ENCODE data around the gene SHROOM2. TPM values are rescaled to one million over a fixed set of nuclear protein-coding genes. Genes with fewer than 3 reads are reported as not detected.

The SHROOM2 gene
- total RNA-seq, 1 experiment from 2014 or later = 13.9 TPM

DNA sequence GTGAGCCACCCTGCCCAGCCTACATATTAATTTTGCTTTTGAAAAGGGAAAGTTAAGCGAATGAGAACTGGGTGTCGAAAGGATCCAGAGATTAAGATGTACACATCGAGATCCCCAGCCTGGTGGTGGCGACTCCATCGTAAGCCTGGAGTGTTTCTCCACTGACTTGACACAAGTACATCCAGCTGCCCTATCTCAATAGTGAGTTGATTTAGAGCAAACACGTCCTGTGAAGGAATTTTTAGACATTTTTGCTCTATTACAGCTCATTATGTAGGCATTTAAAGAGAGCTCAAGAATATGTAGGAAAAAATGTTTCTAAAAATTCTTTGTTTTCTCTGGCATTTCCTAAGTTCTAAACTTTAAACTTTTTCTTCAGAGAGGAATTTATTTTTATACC lies 169.3 kb downstream of the SHROOM2 start:
- H3K4me3 Mint-ChIP-seq = no peak overlapping the region
- no peak overlapping the region for H3T11ph ChIP-seq (ENCODE audit: low read length)
- no peak overlapping the region for H3K56ac ChIP-seq (ENCODE audit: insufficient read length, low read depth, low read length)
- no peak overlapping the region for H2BK20ac ChIP-seq (ENCODE audit: low read depth, low read length, poor library complexity, severe bottlenecking)
- H2BK12ac ChIP-seq (ENCODE audit: insufficient read length, low read depth, low read length) = no peak overlapping the region
- no peak overlapping the region for H3K4ac ChIP-seq (ENCODE audit: low read depth, low read length)
- H3K27ac ChIP-seq (ENCODE audit: insufficient read length, low read depth, low read length) = no peak overlapping the region
- no peak overlapping the region for H2BK5ac ChIP-seq (ENCODE audit: insufficient read length, low read length)
- no peaks in the 10 kb centered on the region for H3K79me1 ChIP-seq (ENCODE audit: insufficient read depth, low read depth, low read length, poor library complexity, severe bottlenecking)
- no peak overlapping the region for H2AK5ac ChIP-seq (ENCODE audit: insufficient read length, low read length)
- no peaks in the 10 kb centered on the region for H4K20me1 ChIP-seq (ENCODE audit: control insufficient read depth, insufficient read depth, insufficient read length)
- no peaks in the 10 kb centered on the region for H3K27me3 Mint-ChIP-seq (ENCODE audit: low read depth)
- no peaks in the 10 kb centered on the region for H3K4me1 Mint-ChIP-seq
- TF ChIP-seq, protein P1, sequence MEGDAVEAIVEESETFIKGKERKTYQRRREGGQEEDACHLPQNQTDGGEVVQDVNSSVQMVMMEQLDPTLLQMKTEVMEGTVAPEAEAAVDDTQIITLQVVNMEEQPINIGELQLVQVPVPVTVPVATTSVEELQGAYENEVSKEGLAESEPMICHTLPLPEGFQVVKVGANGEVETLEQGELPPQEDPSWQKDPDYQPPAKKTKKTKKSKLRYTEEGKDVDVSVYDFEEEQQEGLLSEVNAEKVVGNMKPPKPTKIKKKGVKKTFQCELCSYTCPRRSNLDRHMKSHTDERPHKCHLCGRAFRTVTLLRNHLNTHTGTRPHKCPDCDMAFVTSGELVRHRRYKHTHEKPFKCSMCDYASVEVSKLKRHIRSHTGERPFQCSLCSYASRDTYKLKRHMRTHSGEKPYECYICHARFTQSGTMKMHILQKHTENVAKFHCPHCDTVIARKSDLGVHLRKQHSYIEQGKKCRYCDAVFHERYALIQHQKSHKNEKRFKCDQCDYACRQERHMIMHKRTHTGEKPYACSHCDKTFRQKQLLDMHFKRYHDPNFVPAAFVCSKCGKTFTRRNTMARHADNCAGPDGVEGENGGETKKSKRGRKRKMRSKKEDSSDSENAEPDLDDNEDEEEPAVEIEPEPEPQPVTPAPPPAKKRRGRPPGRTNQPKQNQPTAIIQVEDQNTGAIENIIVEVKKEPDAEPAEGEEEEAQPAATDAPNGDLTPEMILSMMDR (conservative IDR thresholded peaks at IDR 0.05) = no peak
- no peak overlapping the region for H4K5ac ChIP-seq (ENCODE audit: insufficient read length, low read depth, low read length)
- no peak overlapping the region for H3K4me2 ChIP-seq (ENCODE audit: insufficient read depth, insufficient read length, low read length)
- no peak overlapping the region for H3K23ac ChIP-seq (ENCODE audit: insufficient read length, low read depth, low read length)
- peaks cover 8% of the 10 kb centered on the region for H3K9me3 ChIP-seq (ENCODE audit: control insufficient read depth, low read depth, low read length)
- H3K23me2 ChIP-seq (ENCODE audit: insufficient read length, low read depth, low read length, poor library complexity, severe bottlenecking) = no peaks in the 10 kb centered on the region
- H4K91ac ChIP-seq (ENCODE audit: insufficient read length, low read depth, low read length) = no peak overlapping the region
- H3K4me1 ChIP-seq (ENCODE audit: insufficient read depth, low read length) = no peaks in the 10 kb centered on the region
- WGBS (ENCODE audit: extremely low coverage, insufficient read length, low lambda C conversion rate) = no CpG with 5 or more reads among the region's 6 CpGs
- no peak overlapping the region for H2BK15ac ChIP-seq (ENCODE audit: low read depth, low read length)
- H3K18ac ChIP-seq (ENCODE audit: insufficient read length, low read depth, low read length) = no peak overlapping the region
- no peaks in the 10 kb centered on the region for H3K27me3 ChIP-seq (ENCODE audit: insufficient read depth, low read length)
- DNase-seq = no peak
- no peaks in the 10 kb centered on the region for H3K79me2 ChIP-seq (ENCODE audit: insufficient read depth, low read length)
- H3K36me3 Mint-ChIP-seq (ENCODE audit: insufficient read depth in 1 of 3, low read depth in 3 of 3) = peaks cover 23 to 31% (median 29%) of the 10 kb centered on the region in 3 experiments
- no peak overlapping the region for H3K14ac ChIP-seq (ENCODE audit: insufficient read depth, low read length)
- H3K9me3 Mint-ChIP-seq = peaks cover 44 to 54% of the 10 kb centered on the region in 2 experiments
- no peak overlapping the region for H4K8ac ChIP-seq (replicated peaks; ENCODE audit: insufficient read length, low read depth, low read length)
- H2AFZ ChIP-seq (ENCODE audit: low read length) = no peak overlapping the region
- no peak overlapping the region for H2BK120ac ChIP-seq (ENCODE audit: low read depth, low read length, poor library complexity, severe bottlenecking)
- no peak overlapping the region for H3K9ac ChIP-seq (ENCODE audit: extremely low read depth, insufficient read length, low read length)
- H3K27ac Mint-ChIP-seq = no peak overlapping the region
